NCI-H510A (cell line): Measurements from ENCODE around the gene CTBP1.
"Not testable (repeated sequence)": the region's sequence is repeated elsewhere in the genome, so short reads cannot be mapped to it uniquely, and the experiment has no call there.

Source experiments
- DNase-seq: peaks from one replicate; lab custom pipeline; 2025; lab: John Stamatoyannopoulos, UW

CTBP1 gene

DNA sequence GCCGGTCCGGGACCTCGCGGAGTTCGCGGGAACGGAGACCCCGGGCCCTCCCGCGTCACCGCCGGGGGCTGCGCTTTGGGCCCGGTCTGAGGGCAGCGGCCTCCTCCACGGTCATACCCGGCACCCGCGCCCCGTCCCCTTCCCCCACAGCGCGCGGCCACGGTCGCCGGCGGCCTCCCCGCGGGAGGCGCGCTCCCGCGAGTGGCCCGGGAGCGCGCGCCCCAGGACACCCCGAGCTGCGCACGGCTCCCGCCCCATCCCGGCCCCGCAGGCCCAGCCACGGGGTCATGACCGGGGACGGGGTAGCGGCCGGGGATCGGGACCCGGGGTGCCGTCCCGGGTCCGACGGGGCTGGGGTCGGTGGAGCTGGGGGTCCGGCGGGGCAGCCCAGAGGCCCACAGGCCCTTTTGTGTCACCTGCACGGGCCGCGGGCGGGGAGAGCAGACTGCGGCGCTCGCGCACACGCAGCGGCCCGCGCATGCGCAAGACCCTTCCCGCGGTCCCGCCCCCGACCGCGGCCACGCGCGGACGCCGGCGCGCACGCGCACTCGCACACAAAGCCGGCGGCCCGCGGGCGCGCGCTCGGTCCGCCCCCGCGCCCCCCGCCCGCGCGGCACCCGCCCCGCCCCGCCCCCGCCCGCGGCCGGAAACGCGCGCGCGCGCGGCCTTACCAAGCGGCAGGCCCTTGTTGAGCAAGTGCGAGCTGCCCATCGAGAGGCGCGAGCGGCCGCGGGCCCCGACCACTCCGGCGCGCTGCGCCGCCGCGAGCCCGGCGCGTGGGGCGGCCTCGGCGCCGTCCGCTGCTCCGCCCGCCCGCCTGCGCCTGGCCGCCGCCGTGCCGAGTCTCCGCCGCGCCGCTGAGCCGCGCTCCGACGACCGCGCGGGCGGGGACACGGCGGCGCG, at the start of gene CTBP1:
CTBP1 (minus strand) TSS at position 886 of the 903 bp plus-strand sequence. CDS start 7,799 bp downstream, outside the sequence.
- DNase-seq, result peak; percentile 60

DNA sequence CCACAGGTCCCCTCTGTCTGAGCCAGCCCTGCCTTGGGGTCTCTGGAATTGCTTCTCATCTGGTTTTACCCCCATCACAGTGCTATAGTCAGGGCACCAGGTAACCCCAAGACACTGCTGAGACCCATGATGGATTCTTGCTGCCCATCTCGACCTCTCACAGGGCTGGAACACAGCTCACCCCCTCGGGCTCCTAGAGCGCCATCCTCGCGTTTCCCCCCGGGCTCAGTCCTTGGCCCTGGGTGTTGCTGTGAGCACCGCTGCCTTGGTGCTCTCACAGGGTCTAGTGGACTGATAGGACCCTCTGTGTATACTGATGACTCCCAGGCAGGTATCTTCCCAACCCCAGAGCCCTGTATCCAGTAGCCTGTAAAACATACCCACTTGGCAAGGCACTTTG, 49.5 kb upstream of the CTBP1 start:
- DNase-seq, result no peak

DNA sequence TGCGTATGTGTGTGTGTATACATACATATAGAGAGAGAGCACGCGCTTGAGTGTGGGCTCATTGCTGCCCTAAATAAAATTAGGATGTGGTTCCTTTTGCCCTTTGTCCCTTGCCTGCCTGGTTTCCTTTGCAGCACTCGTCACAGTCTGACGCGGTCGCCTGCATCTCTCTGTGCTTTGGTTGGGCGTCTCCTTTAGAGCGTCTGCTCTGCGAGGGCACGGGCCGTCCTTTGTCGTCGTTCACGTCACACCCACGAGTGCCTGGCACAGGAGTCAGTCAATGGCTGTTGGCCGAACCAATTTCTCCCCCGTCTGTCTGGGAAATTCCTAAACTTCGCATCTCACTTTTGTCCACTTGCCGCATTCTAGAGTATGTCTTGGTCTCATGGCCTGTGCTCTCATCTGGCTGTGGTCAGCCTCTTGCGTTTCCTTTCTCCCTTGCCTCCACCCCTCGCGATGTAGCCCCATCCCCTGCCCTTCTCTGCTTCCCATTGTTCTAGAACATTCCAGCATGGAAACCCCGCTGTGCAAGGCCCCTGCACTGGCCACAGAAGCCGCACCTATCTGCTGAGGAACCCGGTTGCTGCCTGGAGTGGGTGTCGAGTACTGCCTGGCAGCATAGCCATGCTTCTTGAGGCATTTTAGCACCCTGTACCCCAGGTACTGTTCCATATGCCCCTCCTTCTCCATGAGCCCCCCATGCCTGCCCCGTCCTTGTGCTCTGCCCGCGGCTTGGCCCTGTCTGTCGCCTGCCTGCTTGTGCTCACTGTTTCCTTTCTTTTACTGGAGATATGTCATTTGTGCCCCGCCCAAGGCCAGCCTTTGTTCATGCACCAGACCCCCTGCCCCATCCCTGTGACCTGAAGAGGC, 48.8 kb upstream of the CTBP1 start:
- DNase-seq, result no peak

DNA sequence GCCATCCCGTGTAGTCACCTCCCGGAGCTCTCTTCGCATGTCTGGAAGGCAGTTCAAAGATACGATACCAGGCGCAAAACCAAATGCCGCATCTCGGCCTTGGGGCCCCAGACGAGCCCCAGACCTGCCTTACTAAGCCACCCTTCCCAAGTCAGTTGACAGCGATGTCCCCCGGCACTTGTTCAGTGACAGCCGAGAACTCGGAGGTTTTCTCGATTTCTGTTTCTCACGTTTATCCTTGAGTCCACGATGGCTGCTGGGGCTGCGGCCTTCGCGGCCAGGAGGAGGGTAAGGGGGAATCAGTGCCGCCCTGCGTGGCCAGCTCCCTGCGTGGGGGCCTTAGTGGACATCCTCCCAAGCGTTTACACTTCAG, 48.1 kb upstream of the CTBP1 start:
- DNase-seq, result no peak

DNA sequence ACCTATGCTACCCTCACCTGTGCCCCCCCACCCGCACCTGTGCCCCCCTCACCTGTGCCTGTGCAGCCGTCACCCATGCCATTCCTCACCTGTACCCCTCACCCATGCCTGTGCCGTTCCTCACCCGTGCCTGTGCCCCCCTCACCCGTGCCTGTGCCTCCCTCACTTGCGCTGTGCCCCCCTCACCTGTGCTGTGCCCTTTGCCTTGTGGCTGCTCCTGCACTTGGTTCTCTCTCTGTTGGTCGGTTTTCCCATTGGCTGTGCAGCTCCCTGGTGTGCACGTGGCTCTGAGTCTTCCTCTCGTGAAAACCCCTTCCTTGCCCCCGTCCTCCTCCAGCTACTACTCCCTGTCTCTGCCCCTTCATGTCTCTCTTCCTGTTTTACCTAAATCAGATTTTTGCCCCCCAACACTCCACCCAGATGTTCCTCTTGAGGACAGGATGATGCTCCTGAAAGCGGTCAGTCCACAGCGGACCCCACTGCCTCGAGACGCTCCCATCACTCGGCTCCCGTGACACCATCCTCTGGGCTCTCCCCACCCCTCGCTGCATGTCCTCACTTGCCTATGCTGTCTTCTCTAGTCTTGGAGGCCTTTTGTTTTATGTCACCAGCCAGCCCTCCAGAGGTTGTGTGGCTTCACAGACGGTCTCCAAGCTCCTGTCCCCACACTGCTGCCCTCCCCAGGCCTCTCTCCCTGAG, 47.5 kb upstream of the CTBP1 start:
- no peak for DNase-seq

DNA sequence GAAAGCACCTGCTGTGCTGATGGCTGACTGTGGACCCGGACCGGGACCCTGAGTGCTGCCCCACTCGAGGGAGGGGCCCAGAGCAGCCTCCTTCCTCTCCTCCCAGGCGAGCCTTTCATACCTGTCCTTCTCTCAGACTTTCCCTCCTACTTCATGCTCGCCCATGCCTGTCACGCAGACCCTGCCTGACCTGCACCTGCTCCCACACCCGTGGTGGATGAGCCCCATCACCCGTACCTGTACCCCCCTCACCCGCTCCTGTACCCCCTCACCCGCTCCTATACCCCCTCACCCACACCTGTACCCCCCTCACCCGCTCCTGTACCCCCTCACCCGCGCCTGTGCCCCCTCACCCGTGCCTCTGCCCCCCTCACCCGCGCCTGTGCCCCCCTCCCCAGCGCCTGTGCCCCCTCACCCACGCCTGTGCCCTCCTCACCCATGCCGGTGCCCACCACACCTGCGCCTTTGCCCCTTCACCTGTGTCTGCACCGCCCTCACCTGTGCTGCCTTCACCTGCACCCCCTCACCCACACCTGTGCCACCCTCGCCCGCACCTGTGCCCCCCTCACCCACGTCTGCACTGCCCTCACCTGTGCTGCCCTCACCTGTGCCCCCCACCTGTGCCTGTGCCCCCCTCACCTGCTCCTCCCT, 46.6 kb upstream of the CTBP1 start:
- DNase-seq, result no peak

DNA sequence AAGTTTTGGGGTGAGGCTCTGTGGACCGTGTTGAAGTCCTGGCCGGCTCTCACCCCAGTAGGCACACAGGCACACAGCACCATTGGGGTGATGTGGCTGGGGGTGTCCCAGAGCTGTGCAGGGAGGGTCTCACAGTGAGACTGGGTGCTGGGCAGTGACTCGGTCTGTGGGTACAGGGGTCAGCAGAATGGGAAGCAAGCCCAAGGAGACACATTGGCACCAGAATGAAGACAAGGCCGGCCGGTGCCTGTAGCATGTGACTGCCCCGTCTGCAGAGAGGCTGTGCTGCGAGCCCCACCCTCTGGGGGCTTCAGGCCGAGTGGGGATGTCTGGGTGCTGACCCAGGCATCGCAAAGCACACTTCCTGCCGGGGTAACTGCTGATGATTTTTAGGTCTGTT, 46.0 kb upstream of the CTBP1 start:
- DNase-seq, result no peak

DNA sequence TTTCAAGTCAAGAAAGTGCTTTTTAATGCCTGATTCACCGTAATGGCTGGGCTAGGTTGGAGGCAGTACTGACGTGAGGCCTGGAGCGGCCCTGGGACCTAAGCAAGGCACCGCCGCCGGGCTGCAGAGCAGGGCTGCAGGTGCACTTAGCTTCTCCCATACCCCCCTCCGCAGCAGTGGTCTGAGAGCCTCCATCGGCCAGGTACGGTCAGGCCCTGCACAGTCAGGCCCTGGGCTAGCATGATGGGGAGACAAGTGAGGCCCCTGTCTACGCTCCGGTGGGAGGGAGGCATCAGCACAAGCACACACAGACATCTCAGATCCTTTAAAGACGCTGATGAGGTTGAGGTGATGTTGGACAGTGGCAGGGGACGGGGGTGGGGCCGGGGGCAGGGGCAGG, 45.5 kb upstream of the CTBP1 start:
- DNase-seq, result no peak

DNA sequence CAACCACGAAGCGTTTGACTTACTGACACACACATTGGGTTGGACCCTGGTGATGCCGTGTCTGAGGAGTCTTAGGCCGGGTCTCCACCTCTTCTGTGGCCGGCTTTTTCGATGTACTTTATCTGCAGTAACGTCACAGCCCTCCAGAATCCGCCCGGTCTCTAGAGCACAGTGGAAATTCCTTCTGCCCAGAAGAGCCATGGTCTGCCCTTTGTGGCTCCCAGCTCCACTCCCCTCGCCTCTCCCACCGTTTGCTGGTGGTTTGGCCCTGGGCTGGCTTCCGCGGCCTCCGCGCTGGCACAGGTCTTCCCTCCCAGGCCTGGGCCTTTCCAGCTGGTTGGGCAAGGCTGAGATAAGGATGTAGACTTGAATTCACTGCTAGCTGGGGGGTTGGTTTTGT, 45.1 kb upstream of the CTBP1 start:
- DNase-seq, result no peak

DNA sequence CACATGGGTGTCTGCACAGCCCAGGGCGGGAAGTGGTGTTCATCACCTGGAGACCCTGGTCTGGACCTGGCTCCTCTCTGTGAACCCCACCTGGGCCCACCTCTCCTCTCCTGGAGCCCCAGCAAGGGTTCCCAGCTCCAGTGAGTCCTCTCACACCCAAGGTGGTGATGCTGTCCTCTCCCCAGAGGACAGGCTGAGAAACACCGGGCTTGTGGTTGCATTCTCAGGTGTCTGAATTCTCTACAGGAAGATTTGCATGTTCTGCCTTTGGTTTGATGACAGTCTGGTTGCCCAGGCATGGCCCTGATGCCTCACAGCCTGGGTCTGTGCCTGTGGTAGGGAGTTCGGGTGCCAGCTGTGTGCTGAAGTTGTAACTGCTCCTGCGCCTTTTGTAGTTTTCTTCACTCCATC, 44.6 kb upstream of the CTBP1 start:
- no peak for DNase-seq

DNA sequence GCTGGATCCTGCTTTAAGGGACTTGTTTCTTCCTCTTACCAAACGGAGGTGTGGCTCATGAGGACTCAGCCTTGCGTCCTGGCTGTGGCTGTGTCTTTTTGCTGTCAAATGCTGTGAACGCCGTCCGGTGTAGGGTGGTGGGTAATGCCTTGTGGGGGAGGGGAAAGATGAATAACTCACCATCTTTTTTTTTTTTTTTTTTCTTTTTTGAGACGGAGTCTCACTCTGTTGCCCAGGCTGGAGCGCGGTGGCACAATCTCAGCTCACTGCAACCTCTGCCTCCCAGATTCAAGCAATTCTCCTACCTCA, 43.7 kb upstream of the CTBP1 start:
- DNase-seq, result not testable (repeated sequence)

DNA sequence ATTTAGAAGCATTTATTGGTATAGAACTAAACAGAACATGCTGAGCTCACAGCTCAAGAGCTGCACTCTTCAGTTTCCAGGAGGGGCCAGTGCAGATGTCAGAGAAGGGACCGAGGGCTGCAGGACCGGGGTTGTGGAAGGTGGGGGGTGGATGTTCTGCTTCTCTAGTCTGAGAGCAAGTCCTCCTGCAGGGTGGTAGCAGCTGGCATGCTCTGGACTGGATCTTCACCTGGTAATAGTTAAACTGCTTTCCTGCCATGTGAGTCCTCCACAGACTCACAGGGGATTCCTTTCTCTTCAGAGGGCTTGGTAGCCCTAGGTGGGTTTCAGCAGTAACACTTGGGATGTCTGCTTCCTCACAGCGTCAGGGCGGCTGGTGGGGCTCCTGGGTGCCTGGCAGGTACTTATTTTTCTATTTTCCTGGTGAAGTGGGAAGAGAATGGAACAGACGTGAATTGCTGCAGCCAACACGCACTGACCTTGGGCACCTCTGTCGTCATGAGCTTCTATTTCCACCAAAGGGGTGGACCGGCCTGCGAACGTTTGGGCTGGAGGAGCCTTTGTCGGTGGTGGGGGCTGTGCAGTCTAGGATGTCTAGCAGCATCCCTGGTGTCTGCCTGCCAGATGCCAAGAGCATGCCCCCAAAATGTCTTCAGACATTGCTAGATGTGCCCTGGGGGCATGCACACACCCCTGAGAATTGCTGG, 43.2 kb upstream of the CTBP1 start:
- no peak for DNase-seq

DNA sequence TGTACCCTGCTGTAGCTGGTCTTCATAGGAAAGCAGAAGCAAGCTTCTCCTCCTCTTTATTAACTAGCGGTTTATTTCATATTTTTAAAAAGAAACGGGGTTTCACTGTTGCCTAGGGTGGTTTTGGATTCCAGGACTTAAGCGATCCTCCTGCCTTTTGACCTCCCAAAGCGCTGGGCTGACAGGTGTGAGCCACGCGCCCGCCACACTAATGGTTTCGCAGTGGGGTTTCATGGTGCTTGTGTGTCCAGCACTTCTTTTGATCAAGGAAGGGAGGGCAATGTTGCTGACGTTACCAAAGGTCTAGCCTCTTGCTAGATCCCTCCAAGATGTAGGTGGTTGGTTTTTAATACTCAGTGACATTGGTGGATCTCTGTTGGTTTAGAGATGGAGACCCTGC, 42.2 kb upstream of the CTBP1 start:
- DNase-seq, result no peak

DNA sequence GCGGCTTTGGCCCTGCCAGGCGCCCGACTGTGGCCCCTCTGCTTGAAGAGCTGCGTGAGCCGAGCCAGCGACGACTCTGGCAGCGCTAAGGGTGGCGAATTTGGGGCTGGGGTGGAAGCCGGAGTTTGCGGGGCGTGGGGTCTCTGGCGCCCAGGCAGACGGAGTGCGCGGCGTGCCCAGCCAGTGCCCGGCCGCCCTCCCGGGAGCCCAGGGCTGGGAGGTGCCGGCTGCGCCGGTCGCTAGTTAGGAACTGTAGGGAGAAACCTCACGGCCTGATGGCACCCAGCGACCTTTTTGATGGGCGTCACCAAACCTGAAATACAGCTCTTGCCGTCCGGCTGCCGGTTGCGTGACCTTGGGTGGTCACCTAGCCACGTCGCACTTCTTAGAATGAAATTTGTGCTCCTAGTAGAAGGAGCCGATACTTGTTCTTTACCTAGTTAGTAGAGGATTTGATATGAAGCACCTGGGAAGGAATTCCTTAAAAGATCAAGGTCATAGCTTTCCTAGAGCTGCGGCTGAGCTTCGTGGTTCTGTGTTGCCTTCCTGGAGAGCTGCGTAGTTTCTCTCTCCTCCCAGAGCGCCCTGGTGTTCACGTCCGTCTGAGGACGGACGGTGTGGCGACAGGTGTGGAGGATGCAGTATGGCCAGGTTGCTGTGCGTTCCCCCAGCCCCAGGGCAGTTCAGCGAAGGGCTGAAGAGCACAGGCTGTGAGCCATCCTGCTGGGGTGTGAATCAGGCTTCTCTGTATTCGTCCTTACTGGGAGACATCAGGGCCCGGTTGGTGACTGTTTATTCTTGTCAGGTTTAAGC, 41.4 kb upstream of the CTBP1 start:
- no peak for DNase-seq

DNA sequence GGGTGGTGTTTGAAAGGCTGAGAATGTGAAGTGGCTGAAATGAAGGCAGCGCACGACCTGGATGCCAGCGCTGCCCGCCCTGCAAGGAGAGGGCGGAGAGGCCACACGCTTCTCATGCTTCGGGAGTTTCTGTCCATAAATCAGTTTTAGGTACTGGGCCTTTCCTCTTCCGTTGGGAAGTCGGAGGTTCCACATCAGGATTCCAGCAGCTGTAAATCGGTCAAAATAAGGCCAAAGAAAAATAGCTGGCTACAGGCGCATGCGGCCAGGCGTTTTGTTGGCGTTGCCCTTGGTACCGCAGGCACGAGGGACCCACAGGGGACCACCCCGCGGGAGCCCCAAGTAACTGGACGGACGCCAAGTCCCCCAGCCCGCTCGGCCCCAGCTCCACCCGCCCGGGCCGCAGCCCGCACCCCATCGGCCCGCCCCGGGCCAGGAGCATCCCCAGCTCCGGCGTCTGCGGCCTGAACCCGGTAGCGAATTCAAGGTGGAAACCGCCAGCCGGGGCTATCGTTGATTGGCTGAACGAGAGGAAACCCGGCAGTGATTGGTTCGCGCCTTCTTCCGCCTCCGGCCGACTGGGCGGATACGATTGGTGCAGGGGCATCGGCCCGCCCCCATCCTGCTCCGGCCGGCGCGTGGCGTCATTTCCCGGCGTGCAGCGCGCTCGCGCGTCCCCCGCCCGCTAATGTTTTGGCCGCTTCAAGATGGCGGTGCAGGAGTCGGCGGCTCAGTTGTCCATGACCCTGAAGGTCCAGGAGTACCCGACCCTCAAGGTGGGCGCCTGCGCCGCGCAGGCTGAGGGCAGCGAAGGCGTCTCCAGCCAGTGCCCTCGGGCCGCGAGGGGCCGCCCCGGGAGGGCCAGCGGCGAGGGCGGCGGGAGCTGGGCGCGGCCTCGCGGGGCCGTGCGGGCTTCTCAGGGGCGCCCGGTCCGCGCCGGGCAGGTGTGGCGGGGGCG, 40.6 kb upstream of the CTBP1 start, which contains the start of gene MAEA:
MAEA (plus strand) TSS at position 685 of the 958 bp plus-strand sequence; CDS start at position 708, 23 bp downstream.
- peak; percentile 91 for DNase-seq

DNA sequence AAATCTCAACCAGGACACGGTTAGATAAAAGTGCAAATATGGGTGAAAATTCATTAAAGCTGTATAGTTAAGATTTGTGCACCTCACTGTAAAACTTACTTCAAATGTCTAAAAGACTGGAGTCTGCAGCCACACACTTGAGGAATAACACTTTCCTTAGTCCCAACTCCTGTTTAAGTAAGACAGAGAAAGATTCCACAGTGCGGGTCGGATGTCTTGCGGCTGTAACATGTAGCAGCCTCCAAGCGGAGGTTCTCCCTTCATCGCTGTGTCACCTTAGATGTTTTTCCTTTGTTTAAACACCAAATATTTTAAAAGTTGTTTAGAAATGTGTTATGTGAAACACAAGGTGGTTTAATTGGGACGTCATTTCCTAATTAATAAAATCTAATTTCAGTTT, 39.9 kb upstream of the CTBP1 start:
- DNase-seq, result no peak

DNA sequence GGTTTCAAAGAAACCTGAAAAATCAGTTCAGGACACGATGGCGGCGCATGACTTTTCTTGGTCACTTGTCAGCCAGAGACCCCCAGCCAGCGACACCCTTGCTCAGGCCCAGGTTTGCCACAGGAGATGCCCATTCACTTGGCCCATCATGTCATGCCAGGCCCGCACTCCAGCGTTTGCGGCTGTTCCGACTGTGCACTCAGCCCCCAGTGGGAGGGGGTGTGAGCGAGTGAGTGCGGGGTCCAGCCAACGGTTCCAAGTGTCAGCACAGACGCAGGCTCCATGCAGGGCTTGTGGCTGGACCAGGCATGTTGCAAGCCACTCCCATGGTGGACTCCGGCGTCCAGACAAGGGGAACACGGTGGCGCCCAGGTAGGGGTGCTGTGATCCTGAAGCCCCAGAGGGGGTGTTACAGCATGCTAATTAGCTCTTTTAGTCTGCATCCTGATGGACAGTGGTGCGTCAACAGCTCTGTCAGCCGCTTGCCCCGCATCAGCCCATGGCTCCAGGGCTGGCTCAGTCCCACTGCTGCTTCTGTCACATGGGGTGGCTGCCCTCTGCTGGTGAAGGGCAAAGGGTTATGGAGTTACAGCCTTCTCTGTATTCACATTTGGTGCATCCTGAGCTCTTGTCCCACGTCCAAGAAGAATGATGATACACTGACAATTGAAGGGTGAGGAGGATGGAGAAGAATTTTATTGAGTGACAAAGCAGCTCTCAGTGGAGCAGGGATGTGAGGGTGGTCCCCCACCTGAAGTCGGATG, 37.0 kb upstream of the CTBP1 start:
- no peak for DNase-seq

DNA sequence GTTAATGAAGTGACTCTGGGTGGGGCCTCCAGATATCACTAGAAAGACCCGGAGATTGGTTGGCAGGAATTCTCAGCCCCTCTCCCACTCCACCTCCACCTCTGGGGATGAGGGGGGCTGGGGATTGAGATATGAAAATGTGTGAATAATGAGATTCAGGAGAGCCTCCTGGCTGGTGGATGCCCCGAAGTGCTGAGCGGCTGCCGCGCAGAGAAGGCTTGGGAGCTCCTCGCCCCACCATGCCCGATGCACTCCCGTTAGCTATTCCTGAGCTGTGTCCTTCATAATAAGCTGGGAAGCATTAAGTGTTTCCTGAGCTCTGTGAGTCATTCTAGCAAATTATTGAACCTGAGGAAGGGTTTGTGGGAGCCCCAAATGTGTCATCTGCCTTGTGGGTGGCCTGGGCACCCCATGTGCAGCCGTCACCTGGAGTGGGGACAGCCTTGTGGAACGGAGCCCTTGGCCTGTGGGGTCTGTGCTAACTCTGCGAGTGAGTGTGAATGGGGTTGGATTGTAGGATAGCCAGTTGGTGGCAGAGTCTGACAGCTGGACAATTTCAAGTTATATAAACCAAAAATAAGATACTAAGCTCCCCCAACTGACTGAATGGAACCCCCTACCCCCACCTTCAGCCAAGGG, 36.3 kb upstream of the CTBP1 start:
- no peak for DNase-seq
